Measurements from ENCODE around the gene HYDIN.
"Not testable (repeated sequence)": the region's sequence is repeated elsewhere in the genome, so short reads cannot be mapped to it uniquely, and the experiment has no call there.

HYDIN gene

DNA sequence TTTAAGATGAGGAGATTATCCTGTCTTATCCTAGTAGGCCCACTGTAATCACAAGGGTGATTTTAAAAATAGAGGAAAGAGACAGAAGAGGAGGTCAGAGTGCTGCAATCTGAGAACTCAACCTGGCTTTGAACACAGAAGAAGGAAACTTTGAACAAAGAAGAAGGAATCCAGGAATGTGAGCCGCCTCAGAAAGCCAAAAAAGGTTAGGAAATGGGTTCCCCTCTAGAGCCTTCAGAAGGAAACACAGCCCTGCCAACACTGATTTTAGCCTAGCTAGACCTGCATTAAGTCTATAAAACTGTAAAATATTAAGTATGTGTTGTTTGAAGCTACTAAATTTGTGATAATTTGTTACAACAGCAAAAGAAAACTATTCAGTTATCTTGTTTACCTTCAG is 149.7 kb downstream of the HYDIN start:
- DNase-seq = not testable (repeated sequence)

DNA sequence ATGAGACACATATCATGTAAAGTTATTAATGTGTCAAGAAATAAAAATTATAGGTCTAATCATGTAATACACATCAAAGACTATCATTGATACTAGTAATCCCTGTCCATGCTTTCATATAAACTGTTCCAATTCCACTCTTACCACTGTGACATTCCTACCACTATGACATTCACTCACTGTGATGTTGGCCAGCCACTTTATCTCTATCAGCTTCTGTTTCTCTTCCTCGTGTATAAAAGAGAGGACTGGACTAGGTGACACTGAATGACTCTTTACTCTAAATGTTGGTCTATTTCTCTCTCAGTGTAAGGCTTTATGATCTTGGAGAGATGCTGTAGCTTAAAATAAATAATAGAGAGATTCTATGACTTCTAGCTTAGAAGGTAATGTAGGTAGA is 150.3 kb downstream of the HYDIN start:
- not testable (repeated sequence) for DNase-seq

DNA sequence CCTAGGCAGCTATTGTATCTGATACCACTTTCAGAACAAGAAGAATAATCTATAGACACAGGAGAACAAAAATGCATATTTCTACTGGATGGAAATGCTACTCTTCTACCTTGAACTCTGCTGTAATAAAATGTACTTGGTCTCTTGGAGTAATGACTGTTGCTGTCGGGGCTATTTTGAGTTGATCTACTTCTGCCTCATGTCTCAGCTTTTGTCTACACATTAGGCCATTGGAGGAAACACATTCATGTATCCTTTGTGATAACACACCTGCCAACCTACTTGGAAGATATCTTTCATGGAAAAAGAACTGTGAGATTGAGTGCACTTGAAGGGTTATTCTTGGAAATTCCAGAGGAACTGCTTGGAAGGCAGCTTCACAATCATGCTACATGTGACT is 159.9 kb downstream of the HYDIN start:
- DNase-seq = not testable (repeated sequence)

DNA sequence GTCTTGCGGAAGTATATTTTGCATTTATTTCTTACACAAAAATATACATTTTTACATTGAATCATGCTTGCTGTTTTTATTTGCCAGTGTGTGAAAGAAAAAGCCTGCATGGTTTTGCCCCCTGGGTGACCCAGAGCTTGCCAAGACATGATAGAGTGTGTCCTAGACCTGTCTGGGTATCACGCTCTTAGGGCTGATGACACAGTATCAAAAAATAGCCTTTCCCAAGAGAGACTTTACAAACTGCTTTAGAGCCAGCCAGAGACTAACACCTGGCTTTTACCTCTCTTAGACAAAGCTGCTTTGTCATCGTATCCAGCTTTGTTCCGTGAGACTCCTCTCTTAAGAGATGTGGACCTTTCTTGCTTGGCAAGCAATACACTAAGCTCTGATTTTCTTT is 160.7 kb downstream of the HYDIN start:
- not testable (repeated sequence) for DNase-seq

DNA sequence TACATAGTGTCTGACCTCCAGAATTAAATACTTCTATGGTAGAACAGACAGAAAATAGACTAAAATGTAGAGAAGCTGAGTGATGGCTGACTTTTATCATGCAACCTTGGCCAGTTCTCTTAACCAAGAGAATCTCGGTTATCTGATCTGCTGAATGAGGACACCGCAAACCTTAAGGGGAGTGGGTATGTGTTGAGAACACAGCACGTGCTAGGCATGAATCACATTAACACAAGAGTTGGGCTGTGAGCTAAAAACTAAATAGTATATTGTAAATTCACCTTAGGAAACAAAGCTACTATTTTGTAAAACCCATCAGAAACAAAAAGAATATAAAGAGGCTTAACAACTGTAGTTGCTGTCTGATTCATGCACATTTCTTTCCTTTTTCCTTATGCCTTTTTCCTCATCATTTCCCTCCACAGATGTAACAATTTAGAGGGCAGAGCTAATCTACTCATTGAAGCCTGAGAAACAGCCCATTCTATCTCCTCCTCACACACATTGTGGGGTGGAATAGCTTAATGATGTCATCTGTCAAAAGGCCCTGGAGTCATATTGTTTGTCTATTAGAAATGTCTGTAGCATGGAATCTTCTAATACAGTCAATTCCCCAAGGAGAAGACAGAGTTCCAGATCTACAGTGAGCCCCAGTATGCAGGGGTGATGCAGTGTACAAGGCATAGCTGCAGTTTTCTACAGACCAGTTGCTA is 176.5 kb downstream of the HYDIN start:
- not testable (repeated sequence) for DNase-seq

DNA sequence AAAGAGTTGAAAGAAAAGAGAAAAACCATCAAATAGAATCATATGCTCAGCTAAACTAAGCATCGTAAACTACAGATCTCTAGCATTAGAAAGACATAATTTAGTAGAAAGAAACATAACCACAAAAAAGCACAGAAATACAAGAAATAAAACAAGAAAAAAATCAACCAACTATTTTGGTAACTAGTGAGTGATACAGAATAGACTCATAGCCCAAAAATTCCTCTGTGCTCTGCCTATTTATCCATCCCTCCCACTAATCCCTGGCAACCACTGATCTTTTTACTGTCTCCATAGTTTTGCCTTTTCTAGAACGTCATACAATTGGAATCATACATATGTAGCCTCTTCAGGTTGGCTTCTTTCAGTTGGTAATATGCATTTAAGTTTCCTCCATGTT is 180.2 kb downstream of the HYDIN start:
- not testable (repeated sequence) for DNase-seq

DNA sequence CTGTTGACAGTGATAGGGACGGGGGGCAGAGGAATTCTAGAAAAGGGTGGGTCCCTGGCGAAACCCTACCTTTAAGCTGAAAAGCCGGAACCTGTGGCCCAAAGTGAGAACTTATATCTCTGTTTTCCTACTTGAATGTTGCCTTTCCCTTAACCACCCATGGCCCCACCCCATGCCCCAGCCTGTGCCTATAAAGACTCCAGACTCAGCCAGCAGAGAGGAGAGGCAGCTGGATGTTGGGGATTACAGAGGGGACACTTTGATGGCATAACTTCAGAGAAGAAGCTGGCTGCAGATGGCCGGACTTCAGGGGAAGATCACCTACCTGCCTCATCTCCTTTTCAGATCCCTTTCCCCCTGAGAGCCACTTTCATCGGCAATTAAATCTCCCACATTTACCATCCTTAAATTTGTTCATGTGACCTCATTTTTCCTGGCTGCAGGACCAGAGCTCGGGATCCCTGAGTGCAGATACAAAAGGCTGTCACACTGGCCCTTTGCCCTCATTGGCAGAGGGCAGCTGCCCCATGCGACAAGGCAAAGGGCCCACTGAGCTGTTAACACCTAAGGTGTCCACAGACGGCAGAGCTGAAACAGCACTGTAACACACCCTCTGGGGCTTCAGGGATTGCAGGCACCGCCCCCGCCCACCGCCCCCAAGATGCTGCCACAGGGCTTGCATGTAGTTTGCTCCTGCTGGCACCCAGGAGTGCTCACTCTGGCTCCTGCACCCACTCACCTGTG is 191.0 kb downstream of the HYDIN start:
- not testable (repeated sequence) for DNase-seq

DNA sequence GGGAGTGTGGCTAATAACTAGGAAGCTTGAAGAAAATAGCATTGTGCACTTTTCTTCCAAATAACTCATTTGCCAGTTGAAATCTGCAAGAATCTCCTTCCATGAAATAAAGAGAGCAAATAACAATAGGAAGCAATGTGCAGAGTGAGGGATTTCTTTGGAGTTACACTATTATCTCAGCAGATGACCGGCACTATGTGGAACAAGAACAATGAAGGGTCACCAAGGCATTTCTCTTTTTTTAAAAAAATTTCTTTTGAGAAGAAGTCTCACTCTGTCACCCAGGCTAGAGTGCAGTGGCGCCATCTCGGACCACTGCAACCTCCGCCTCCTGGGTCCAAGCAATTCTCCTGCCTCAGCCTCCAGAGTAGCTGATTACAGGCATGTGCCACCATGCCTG is 192.1 kb downstream of the HYDIN start:
- not testable (repeated sequence) for DNase-seq

DNA sequence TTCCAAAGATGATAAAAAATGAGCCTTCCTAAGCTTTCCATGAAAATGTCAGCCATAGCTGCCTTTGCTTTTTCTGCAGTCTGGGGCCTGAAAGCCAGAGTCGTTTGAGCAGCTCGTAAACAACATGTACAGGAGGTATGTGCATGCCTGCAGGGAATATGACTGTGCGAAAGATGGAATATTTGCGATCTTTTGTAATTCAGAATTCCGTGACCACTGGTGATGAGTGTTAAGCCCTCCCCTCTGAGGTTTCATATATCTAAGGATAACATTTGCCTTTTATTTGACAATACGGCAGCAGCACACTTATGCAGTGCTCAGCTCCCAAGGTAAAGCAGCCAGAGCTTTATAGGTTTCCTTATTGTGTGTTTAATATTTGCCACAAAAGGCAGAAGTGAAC is 192.5 kb downstream of the HYDIN start:
- not testable (repeated sequence) for DNase-seq

DNA sequence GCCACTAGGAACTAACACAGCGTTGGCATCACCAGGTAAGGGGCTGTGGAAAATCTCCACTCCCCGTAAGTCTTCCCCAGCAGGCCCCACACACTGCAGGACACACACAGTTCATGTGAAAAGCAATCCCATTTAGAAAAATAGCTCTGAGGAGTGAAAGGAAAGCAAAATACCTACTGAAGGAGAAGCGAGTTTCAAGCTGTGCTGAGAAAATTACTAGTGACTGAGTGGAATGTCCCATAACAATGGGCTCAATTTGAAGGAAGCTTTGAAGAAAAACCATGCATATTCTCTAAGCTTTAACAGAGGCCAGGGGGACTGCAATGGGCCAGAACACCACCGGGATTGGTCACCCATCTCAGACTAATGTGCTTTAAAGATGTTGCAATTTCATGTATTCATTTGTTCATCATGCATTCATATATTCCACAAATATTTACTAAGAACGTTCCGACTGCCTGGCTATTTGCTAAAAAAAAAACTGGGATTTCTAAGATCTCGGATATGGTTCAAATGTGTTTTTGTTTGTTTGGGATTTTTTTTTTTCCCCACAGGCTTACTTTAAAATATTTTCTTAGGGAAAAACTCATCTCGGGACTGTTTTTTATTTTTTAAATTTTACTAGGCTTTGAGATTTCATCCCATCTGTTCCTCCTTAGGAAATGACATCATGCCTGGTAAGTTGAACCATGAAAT is 202.3 kb downstream of the HYDIN start:
- DNase-seq = not testable (repeated sequence)

DNA sequence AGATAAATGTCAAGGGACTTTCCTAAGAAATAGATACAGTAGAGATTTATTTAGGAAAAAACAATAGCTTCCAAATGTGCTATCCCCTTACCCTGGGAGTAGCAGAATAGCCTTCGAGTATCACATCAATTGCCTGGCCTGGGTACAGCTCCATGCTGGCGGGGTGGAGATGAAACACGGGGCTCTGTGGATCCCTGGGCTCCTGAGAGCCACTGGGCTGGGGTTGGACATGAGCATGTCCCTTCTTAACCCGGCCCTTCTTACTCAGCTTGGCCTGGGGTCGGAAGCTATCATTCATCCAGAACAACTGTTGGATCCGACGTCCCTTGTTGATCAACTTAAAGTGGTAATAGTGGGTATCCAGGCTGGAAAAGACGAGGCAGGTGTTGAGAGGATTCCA is 203.0 kb downstream of the HYDIN start:
- DNase-seq = not testable (repeated sequence)

DNA sequence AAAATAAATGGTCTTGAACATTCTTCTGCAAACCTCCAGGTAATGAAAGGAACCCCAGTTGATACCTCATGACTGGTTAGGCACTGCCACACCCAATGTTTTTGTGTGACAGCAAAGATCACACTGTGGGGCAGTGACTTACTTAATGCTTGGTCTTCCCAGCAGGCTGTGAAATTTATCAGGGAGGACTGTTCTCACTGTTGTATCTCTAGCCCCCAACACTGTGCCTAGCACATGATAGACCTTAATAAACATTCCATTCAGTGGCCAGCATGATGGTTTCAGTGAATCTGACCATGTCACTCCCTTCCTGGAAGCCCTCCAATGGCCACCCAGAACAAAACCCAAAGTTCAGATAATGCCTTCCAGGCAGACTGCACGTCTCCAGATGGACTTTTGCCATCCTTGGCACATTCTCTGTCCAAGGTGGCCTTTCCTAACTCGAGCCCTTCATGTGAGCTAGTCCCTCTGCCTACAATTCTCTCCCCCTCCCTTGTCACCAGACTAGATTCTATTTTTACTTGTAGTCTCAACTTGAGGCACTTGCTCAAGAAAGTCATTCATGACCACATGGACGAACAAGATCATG is 206.6 kb downstream of the HYDIN start:
- not testable (repeated sequence) for DNase-seq

DNA sequence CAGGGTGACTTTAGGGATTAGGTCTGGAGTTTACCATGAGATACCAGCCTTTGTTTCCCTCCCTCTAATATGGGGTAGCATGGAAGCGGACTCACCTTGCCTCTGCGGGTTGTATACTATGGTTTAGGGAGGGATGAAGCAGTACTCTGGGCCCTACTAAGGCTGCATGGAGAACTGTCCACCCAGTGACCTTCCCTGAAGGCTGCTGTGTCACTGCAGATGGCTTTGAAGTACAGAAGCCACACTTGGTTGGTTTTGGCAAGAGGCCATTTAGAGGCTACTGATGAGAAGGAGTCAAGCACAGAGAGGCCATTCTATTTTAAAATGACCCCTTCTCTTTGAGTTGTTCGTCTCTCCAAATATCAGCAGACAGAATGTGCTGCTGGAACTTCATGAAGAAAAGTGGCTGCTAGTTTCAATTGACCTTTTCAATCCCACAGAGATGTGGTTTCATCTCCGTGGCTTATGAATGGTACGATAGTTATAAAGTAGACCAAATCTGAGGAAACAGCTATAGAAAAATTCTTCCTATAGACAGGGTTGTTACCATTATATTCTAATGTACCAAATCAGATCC is 208.5 kb downstream of the HYDIN start:
- not testable (repeated sequence) for DNase-seq

DNA sequence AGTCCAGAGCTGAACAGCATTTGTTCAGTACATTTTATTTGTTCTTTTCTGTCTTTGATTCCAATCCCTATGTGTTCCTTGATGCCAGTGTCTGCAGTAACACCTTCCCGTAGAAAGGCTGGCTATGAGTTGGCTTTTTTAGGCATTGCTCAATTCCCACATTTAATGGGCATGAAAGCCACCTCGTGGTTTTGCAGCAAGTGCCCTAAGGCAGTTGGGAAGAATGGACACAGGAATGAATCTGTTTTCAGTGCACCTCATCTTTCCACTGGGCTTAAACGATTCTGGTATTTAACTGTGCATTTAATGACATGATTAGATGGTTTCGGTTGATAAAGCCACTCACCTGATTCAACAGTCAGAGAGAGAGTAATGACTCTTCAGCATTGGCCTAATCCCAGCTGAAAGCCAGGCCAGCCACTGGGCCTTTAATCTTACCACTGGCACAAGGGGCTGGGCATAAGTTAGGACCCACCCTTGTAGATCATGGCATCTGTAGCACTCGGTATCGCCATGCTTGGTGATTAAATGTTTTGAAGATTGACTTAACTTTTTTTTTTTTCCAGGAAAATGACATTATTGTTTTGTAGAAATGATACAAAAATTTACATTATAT is 211.3 kb downstream of the HYDIN start:
- not testable (repeated sequence) for DNase-seq

DNA sequence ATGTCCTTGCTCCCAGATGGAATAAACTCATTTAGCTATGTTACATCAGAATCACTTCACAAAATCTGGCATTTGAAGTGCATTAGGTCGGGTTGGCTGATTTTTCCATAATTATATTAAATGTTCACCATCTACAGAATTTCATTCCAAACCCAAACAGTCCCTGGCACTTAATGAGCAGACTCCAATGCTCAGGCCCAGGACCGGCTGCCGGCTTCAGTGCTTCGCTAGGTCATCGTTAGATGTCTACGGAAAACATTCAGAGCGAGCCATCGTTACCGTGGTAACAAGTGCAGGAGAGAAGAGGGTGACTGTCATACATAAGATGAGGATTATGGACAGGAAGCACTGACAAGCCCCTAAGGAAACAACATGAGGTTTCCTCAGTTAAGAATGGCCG is 215.1 kb downstream of the HYDIN start:
- not testable (repeated sequence) for DNase-seq

DNA sequence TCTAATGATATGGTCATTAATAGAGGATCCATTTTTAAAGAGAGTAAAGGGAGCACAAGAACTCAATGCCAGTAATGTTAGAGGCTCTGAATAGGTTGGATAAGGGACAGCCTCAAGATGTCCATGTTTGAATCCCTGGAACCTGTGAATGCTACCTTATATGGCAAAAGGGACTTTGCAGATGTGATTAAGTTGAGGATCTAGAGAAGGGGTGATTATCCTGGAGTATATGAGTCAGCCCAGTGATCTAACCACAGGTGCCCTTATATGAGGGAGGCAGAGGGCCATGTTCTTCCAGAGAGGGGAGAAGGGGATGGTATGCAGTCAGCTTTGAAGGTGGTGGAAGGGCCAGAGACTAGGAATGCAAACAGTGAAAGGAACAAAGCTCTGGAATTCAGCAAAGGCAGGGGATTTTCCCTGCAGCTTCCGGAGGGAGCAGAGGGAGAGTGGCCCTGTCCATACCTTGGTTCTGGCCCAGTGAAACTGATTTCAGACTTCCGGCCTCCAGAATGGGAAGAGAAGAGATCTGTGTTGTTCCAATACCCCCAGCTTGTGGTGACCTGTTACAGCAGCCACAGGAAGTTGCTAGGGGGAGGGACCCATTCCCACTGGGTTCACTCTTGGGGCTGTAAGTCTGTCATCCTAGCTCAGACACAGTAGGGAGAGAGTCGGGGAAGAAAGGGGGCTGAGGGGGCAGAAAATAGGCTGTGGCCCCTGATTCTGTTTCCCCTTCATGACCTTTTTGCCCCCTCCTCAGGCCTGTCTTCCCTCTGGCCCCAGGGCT is 220.9 kb downstream of the HYDIN start:
- DNase-seq = not testable (repeated sequence)

DNA sequence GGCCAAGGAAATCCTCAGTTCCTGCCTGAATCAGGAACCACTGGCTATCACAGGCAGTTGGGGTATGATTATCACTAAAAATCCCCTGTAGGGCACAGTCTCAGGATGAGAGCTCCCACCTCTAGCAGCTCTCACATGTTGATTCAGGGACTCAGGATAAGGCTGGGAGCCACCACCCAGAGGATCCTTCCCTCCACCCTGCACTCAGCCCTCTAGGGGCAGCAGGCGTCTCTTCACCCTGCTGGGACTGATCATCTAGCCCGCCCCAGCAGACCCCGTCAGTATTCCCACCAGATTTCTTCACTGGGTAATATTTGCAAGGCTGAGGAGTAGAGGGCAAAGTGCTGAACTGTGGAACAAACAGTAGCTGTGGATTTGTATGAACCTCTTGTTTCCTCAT is 224.0 kb downstream of the HYDIN start:
- DNase-seq = not testable (repeated sequence)

DNA sequence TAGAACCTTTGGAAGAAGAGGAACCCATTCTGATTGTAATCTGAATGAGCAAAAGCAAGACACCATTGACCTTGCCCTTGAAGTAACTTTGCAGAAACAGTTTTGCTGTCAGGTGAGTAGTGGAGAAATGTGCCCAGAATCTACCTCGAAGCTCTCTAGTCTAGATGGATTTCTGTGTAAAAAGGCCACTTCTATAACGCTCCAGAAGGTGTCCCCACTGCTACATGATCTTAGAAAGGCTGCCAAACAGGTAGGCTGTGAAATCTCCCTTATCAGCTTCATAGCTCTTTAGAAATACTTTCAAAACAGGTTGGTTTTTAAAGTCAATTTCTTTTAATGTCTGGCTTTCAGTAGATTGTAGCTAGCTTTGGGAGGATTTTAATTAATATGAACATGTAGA is 230.8 kb downstream of the HYDIN start:
- DNase-seq = not testable (repeated sequence)

DNA sequence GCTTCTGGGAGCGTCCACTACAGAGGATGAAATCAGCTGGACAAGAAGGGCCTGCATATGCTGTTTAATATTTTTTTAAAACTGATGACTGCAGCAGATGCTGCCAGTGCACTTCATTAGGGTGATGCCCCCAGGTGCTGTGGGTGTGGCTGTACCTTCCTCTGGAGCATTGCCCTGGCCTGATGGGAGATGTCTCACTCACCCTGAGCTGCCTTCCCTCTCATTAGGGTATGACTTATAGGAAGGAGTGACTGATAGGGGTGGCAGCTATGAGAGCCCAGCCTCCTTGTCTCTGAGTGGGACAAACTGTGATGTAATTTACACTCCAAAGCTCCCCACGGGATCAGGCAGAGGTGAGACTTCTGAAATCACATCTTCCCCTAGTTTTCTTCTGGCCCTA is 234.7 kb downstream of the HYDIN start:
- DNase-seq = not testable (repeated sequence)

DNA sequence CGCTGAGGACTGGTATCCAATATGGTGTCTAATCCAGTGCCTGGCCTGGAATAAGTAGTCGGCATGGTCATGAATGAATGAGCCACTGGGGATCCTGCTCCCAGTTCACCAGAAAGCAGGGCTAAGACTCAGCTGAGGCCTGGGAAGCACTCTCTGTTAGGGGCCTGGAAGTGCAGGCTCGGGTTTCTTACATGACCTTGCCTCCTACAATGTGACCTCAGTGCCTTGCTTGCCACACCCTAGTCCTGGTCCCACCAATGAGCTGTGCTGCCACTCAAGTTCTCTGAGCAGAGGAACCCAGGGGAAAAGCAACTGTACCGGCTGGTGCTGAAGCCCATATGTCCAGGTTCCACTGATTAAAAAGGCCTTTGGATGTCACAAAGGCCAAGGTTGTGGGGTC is 238.0 kb downstream of the HYDIN start:
- not testable (repeated sequence) for DNase-seq

DNA sequence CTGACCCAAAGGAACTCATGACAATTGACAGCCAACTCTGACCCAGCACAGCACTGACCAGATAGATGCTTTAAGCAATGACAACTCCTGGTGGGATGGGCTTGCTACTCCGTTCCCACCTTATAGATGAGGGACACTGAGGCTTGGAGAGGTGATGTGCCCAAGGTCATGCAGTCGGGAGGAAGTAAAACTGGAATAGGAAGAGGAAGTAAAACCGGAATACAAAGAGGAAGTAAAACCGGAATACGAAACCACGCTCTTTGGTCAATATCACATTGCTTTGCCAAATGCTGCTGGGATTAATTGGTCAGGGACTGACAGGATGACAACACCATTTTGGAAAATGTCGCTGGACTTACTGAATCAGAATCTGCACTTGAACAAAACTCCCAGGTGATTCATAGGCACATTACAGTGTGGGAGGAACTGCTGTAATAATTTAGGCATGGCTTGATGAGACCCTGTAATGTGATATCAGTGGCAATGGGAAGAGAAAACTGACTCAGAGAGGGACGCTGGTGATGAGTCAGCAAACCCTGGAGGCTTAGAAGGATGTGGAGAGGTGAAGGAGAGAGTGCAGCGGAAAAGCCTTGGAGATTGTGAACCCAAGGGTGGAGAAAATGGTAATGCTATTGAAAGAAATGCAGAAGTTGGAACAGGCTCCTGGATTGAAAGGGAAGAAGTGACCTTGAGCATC is 243.4 kb downstream of the HYDIN start:
- not testable (repeated sequence) for DNase-seq
